Adipose tissue (tissue), 3 donors: ENCODE data around the gene HECW1. TPM values are rescaled to one million over a fixed set of nuclear protein-coding genes. Genes with fewer than 3 reads are reported as not detected.

Source experiments
- H3K27ac ChIP-seq: one replicate; pipeline ENCODE4 v1.5.1; 2013; ENCODE audit warnings: low read depth, low read length
- WGBS, 3 donors: extraction: QIAGEN DNeasy Blood & Tissue Kit; methylation state at CpG; one replicate each; pipeline ENCODE4 v1.1.7; 2013; 5-methylcytosine and 5-hydroxymethylcytosine counted together
- polyA plus RNA-seq, 3 donors: library from polyadenylated mRNA; stranded (reverse); fragments of 200-250 nt; gene quantifications; one replicate each; pipeline ENCODE4 v1.2.3, GENCODE V29; 2013
- donor health status: healthy with polysubstance abuse.
- donor health status: Bipolar disorder and iron deficiency.
- donor health status: healthy.

The HECW1 gene
- polyA plus RNA-seq, 3 donors, result 0.12 to 0.22 TPM; not detected in 1

- H3K27ac ChIP-seq, result no peak overlapping the region
- WGBS, 3 donors, result 50 to 81% (median 57%) methylated on average over 2 of the region's 2 CpGs
These were observed 119.9 kb downstream of the HECW1 start for GRCh38 chr7:43232366-43232765.

- WGBS, 3 donors, result 52 to 63% (median 56%) methylated on average over 5 of the region's 5 CpGs
- H3K27ac ChIP-seq, result no peak overlapping the region
These were observed 121.6 kb downstream of the HECW1 start for GRCh38 chr7:43234073-43234472.

- WGBS, 3 donors, result 69 to 79% (median 73%) methylated on average over 4 of the region's 4 CpGs
- no peak overlapping the region for H3K27ac ChIP-seq
These were observed 122.5 kb downstream of the HECW1 start for GRCh38 chr7:43234968-43235367.

GRCh38 chr7:43240565-43240964 is 128.1 kb downstream of the HECW1 start:
- H3K27ac ChIP-seq, result no peak overlapping the region
- whole genome bisulfite sequencing, 3 donors, result 62 to 84% (median 71%) methylated on average over 6 of the region's 6 CpGs

GRCh38 chr7:43242628-43243255 is 130.3 kb downstream of the HECW1 start:
- H3K27ac ChIP-seq, result no peak overlapping the region
- 80 to 90% (median 87%) methylated on average over 13 of the region's 13 CpGs for WGBS, 3 donors

GRCh38 chr7:43244232-43244631 is 131.8 kb downstream of the HECW1 start:
- 81 to 87% (median 85%) methylated on average over 3 of the region's 3 CpGs for WGBS, 3 donors
- no peak overlapping the region for H3K27ac ChIP-seq

- no peak overlapping the region for H3K27ac ChIP-seq
- WGBS, 3 donors, result 92 to 99% (median 96%) methylated on average over 6 of the region's 6 CpGs
These were observed 132.3 kb downstream of the HECW1 start for GRCh38 chr7:43244784-43245183.

- H3K27ac ChIP-seq, result no peak overlapping the region
These were observed 135.3 kb downstream of the HECW1 start for GRCh38 chr7:43247757-43248156.

- H3K27ac ChIP-seq, result no peak overlapping the region
- WGBS, 3 donors, result 64 to 89% (median 70%) methylated on average over 2 to 4 of the region's 4 CpGs
These were observed 136.1 kb downstream of the HECW1 start for GRCh38 chr7:43248553-43248952.

- H3K27ac ChIP-seq, result no peak overlapping the region
These were observed 136.7 kb downstream of the HECW1 start for GRCh38 chr7:43248961-43249822.

GRCh38 chr7:43249823-43250145 is 137.3 kb downstream of the HECW1 start:
- WGBS, 3 donors, result 60 to 78% (median 77%) methylated on average over 9 of the region's 9 CpGs
- no peak overlapping the region for H3K27ac ChIP-seq

More at GRCh38 chr7:43248961-43249822, 136.7 kb downstream of the HECW1 start:
- 67 to 80% (median 72%) methylated on average over 29 of the region's 29 CpGs for WGBS, 3 donors

GRCh38 chr7:43260980-43261878 is 148.8 kb downstream of the HECW1 start:
- WGBS, 3 donors, result 20 to 28% (median 27%) methylated on average over 8 of the region's 8 CpGs
- no peak overlapping the region for H3K27ac ChIP-seq

- whole genome bisulfite sequencing, 3 donors, result 89 to 96% (median 92%) methylated on average over 3 of the region's 3 CpGs
- H3K27ac ChIP-seq, result no peak overlapping the region
These were observed 152.7 kb downstream of the HECW1 start for GRCh38 chr7:43265139-43265538.

GRCh38 chr7:43273939-43274719 is 161.7 kb downstream of the HECW1 start:
- no peak overlapping the region for H3K27ac ChIP-seq
- 95 to 97% (median 96%) methylated on average over 36 of the region's 36 CpGs for WGBS, 3 donors

- WGBS, 3 donors, result 80 to 89% (median 86%) methylated on average over 3 of the region's 3 CpGs
- H3K27ac ChIP-seq, result no peak overlapping the region
These were observed 162.3 kb downstream of the HECW1 start for GRCh38 chr7:43274752-43275151.

- WGBS, 3 donors, result 60 to 72% (median 65%) methylated on average over 5 of the region's 5 CpGs
- H3K27ac ChIP-seq, result no peak overlapping the region
These were observed 164.1 kb downstream of the HECW1 start for GRCh38 chr7:43276547-43276946.

- 80 to 87% (median 80%) methylated on average over 10 of the region's 10 CpGs for WGBS, 3 donors
- H3K27ac ChIP-seq, result no peak overlapping the region
These were observed 165.7 kb downstream of the HECW1 start for GRCh38 chr7:43278088-43278644.

GRCh38 chr7:43281268-43281667 is 168.8 kb downstream of the HECW1 start:
- WGBS, 3 donors, result 54 to 69% (median 63%) methylated on average over 2 of the region's 2 CpGs
- no peak overlapping the region for H3K27ac ChIP-seq
